OCI-LY7 (cell line): Measurements from ENCODE around the gene ZNF202. TPM values are rescaled to one million over a fixed set of nuclear protein-coding genes. Genes with fewer than 3 reads are reported as not detected.

ENCODE experiments used
- BruUV-seq: library from RNA; stranded (reverse); fragments of 400-500 nt; replicated peaks from 2 replicates; lab custom pipeline; 2021; lab: Mats Ljungman, UMichigan
- CTCF ChIA-PET: fragments of 300-600 bp; sonication (Branson Sonifier 250); formaldehyde crosslinking; loops from one replicate; lab custom pipeline; 2022; ENCODE audit warnings: antibody characterized with exemption; ENCODE audit not compliant: unreplicated experiment; lab: Charles Lee
- POLR2A ChIA-PET: fragments of 300-600 bp; sonication (Branson Sonifier 250); formaldehyde crosslinking; loops from one replicate; lab custom pipeline; 2022; ENCODE audit warnings: antibody characterized with exemption; lab: Charles Lee
- DNase-seq: peaks from one replicate; pipeline ENCODE4 v3.0.0-alpha.2; 2015; ENCODE audit warnings: low spot score
- H2AFZ ChIP-seq: fragments of 200-600 bp; sonication (generic), shearing (Covaris generic); 2 replicates; pipeline ENCODE4 v1.6.1; 2014; ENCODE audit warnings: mild to moderate bottlenecking, antibody characterized with exemption, low read length, moderate library complexity
- H3K27ac ChIP-seq: fragments of 200-600 bp; sonication (generic); 2 replicates; pipeline ENCODE4 v1.5.1; 2014; ENCODE audit warnings: mixed run types, low read depth, mild to moderate bottlenecking, moderate library complexity, low read length, inconsistent platforms; ENCODE audit not compliant: poor library complexity, severe bottlenecking
- H3K36me3 ChIP-seq: fragments of 200-600 bp; sonication (generic); 2 replicates; pipeline ENCODE4 v1.6.1; 2014; ENCODE audit warnings: mild to moderate bottlenecking, antibody characterized with exemption, low read length, moderate library complexity, mixed read lengths; ENCODE audit not compliant: insufficient read depth
- H3K4me1 ChIP-seq: fragments of 200-600 bp; sonication (generic); 2 replicates; pipeline ENCODE4 v1.5.1; 2014; ENCODE audit warnings: mild to moderate bottlenecking, low read length; ENCODE audit not compliant: insufficient read depth, poor library complexity, severe bottlenecking
- H3K4me2 ChIP-seq: fragments of 200-600 bp; sonication (generic); 2 replicates; pipeline ENCODE4 v1.6.1; 2014; ENCODE audit warnings: mild to moderate bottlenecking, low read length
- H3K4me3 ChIP-seq: fragments of 200-600 bp; sonication (generic); 2 replicates; pipeline ENCODE4 v1.5.1; 2014; ENCODE audit warnings: mild to moderate bottlenecking, low read depth, low read length; ENCODE audit not compliant: poor library complexity, severe bottlenecking
- H3K79me2 ChIP-seq: fragments of 200-600 bp; sonication (generic); 2 replicates; pipeline ENCODE4 v1.6.1; 2016; ENCODE audit warnings: low read depth, mild to moderate bottlenecking, low read length, moderate library complexity, mixed read lengths; ENCODE audit not compliant: insufficient read depth
- H3K9me2 ChIP-seq: fragments of 200-600 bp; sonication (generic); 2 replicates; pipeline ENCODE4 v1.6.1; 2016; ENCODE audit warnings: mild to moderate bottlenecking, low read length, mixed read lengths; ENCODE audit not compliant: insufficient read depth
- H3K9me3 ChIP-seq: fragments of 200-600 bp; sonication (generic); 2 replicates; pipeline ENCODE4 v1.6.1; 2014; ENCODE audit warnings: mild to moderate bottlenecking, mixed run types, low read length, mixed read lengths
- H4K20me1 ChIP-seq: fragments of 200-600 bp; sonication (generic); 2 replicates; pipeline ENCODE4 v1.6.1; 2014; ENCODE audit warnings: mild to moderate bottlenecking, antibody characterized with exemption, low read length, moderate library complexity, mixed read lengths; ENCODE audit not compliant: insufficient read depth
- CTCF ChIP-seq: fragments of 200-600 bp; sonication (generic); conservative IDR thresholded peaks from 2 replicates; pipeline ENCODE4 v1.5.1; 2014; ENCODE audit warnings: mild to moderate bottlenecking, antibody characterized with exemption, low read length, moderate library complexity, mixed read lengths
- EZH2phosphoT487 ChIP-seq: fragments of 200-600 bp; sonication (generic); IDR thresholded peaks from 2 replicates; pipeline ENCODE4 v1.6.1; 2018; ENCODE audit warnings: low read depth, borderline replicate concordance, mild to moderate bottlenecking, mixed run types, antibody characterized with exemption, low read length, moderate library complexity, mixed read lengths
- intact Hi-C: fragments of 100-400 bp; cut with micrococcal nuclease; formaldehyde crosslinking; loops from one replicate; pipeline ENCODE4 v1.10.0; 2022; ENCODE audit not compliant: unreplicated experiment
- total RNA-seq, 2 experiments: library from RNA; depleted of rRNA in 1 of 2; stranded (reverse); fragments of >200 nt in 1 of 2; shearing (Covaris generic) in 1 of 2; gene quantifications; 2 replicates each; pipeline ENCODE4 v1.2.3, GENCODE V29; 2014 to 2022

Gene ZNF202
- total RNA-seq, 2 experiments from 2014 or later: 15.5 to 19.6 TPM

GRCh38 chr11:123773959-123774358 lies 32.5 kb upstream of the ZNF202 start:
- Histone ChIP-seq H3K79me2 (no peaks in the 10 kb centered on the region), H3K9me3 (no peaks in the 10 kb centered on the region), H3K36me3 (no peaks in the 10 kb centered on the region), H3K4me1 (no peaks in the 10 kb centered on the region), H4K20me1 (no peaks in the 10 kb centered on the region), H3K4me3 (no peak overlapping the region), H3K4me2 (no peak overlapping the region), H3K9me2 (0 out of 2 replicates have a peak, but pooled peaks cover 3% of the 10 kb centered on the region), H3K27ac (no peak overlapping the region), H2AFZ (no peak overlapping the region)
- TF ChIP-seq CTCF: no peak
- no peak for TF ChIP-seq EZH2phosphoT487
- ChIA-PET POLR2A (no interaction called here), CTCF (no interaction called here)
- DNase-seq: no peak
- BruUV-seq: no TSS peak
- intact Hi-C loops: no loop called here

GRCh38 chr11:123773026-123773425 lies 31.6 kb upstream of the ZNF202 start:
- POLR2A ChIA-PET: no interaction called here
- Histone ChIP-seq H3K4me1 (no peaks in the 10 kb centered on the region), H3K4me2 (no peak overlapping the region), H3K9me3 (no peaks in the 10 kb centered on the region), H4K20me1 (no peaks in the 10 kb centered on the region), H2AFZ (no peak overlapping the region), H3K27ac (no peak overlapping the region), H3K36me3 (no peaks in the 10 kb centered on the region), H3K9me2 (0 out of 2 replicates have a peak, but pooled peaks cover 3% of the 10 kb centered on the region), H3K4me3 (no peak overlapping the region), H3K79me2 (no peaks in the 10 kb centered on the region)
- CTCF ChIA-PET: no interaction called here
- TF ChIP-seq EZH2phosphoT487: no peak
- no peak for TF ChIP-seq CTCF
- intact Hi-C loops: no loop called here
- DNase-seq: no peak
- no TSS peak for BruUV-seq

- no peaks in the 10 kb centered on the region for H3K9me3 ChIP-seq
- TF ChIP-seq CTCF (no peak), EZH2phosphoT487 (no peak)
- no peaks in the 10 kb centered on the region for H4K20me1 ChIP-seq
- DNase-seq: no peak
- no peak overlapping the region for H3K4me3 ChIP-seq
- H3K4me2 ChIP-seq: no peak overlapping the region
- no TSS peak for BruUV-seq
- intact Hi-C loops: no loop called here
- H3K9me2 ChIP-seq: no peaks in the 10 kb centered on the region
- no peaks in the 10 kb centered on the region for H3K36me3 ChIP-seq
- H2AFZ ChIP-seq: no peak overlapping the region
- no peaks in the 10 kb centered on the region for H3K4me1 ChIP-seq
- H3K79me2 ChIP-seq: no peaks in the 10 kb centered on the region
- POLR2A ChIA-PET: no interaction called here
- H3K27ac ChIP-seq: no peak overlapping the region
- CTCF ChIA-PET: no interaction called here
These were observed 30.2 kb upstream of the ZNF202 start for GRCh38 chr11:123771664-123772063.
